Right lobe of liver (tissue), 6 donors: ENCODE data around the gene RASL11A. TPM values are rescaled to one million over a fixed set of nuclear protein-coding genes. Genes with fewer than 3 reads are reported as not detected.

Source experiments
- ATAC-seq, 4 donors: fragments of 200-7000 bp; cut with Tn5 transposase; one replicate each; pipeline ENCODE4 v1.9.1; 2020; ENCODE audit warnings: mild to moderate bottlenecking in 4 of 4, moderate library complexity in 4 of 4
- DNase-seq, 3 donors: peaks; one replicate each; pipeline ENCODE4 v3.0.0-alpha.2; 2020
- H3K27ac ChIP-seq, 3 donors: fragments of 200-600 bp; one replicate each; pipeline ENCODE4 v1.8.0; 2022
- H3K27me3 ChIP-seq, 2 donors: fragments of 200-600 bp; one replicate each; pipeline ENCODE4 v1.8.0; 2022
- H3K36me3 ChIP-seq, 4 donors: fragments of 200-600 bp; sonication (generic) in 1 of 4; one replicate each; pipeline versions ENCODE4 v1.5.1 to v1.8.0; 2017 to 2022; ENCODE audit warnings: control low read depth in 1 of 4
- H3K4me1 ChIP-seq, 4 donors: fragments of 200-600 bp; sonication (generic) in 1 of 4; one replicate each; pipeline versions ENCODE4 v1.5.1 to v1.8.0; 2017 to 2022; ENCODE audit warnings: control low read depth in 1 of 4
- H3K4me3 ChIP-seq, 3 donors: fragments of 200-600 bp; one replicate each; pipeline ENCODE4 v1.8.0; 2022
- H3K9me3 ChIP-seq, 4 donors: fragments of 200-600 bp; sonication (generic) in 1 of 4; one replicate each; pipeline versions ENCODE4 v1.5.1 to v1.8.0; 2017 to 2022; ENCODE audit warnings: control low read depth in 1 of 4
- POLR2A ChIP-seq: fragments of 450-650 bp; IDR thresholded peaks from one replicate; pipeline ENCODE4 v1.6.1; 2017; ENCODE audit warnings: antibody characterized with exemption, mild to moderate bottlenecking
- WGBS: methylation state at CpG from one replicate; pipeline ENCODE4 v1.1.6; 2018; ENCODE audit warnings: low coverage, low lambda C conversion rate; ENCODE audit not compliant: insufficient coverage; ENCODE audit errors: missing lambda C conversion rate; 5-methylcytosine and 5-hydroxymethylcytosine counted together
- intact Hi-C, 2 donors: fragments of 100-400 bp; cut with DNase I; formaldehyde crosslinking; loops; one replicate each; pipeline versions ENCODE4 v1.11.2 to v1.14.1; 2022
- total RNA-seq, 6 experiments: library from RNA; depleted of rRNA in 2 of 6; stranded (reverse); fragments of >200 nt in 2 of 6; fragmentation: NEBNext Ultra II Directional in 3 of 6; extraction: Animal tissue kit (Norgen Biotek cat#: 25700) in 3 of 6; gene quantifications; one replicate each; pipeline versions ENCODE4 v1.1.0 to v1.2.4, GENCODE V29; 2016 to 2023
- TF ChIP-seq, protein P1 (sequence below), 4 donors: fragments of 200-600 bp in 3 of 4; fragments of 450-650 bp in 1 of 4; IDR thresholded peaks; one replicate each; pipeline versions ENCODE4 v1.5.1 to v1.8.0; 2016 to 2022; ENCODE audit warnings: antibody characterized with exemption in 4 of 4, mild to moderate bottlenecking in 2 of 4
- donor health status: DM: no; HTN: yes; CAD: no.
- donor health status: DM: no; HTN: no; CAD: no.
- donor health status: DM: no; HTN: no; CAD: no.
- donor health status: DM: no; HTN: yes; CAD: no.
- donor health status: DM: no; HTN: yes; CAD: no.

RASL11A gene
- total RNA-seq, 6 experiments from 2014 or later, result 4.2 to 23.4 (median 6.1) TPM

DNA sequence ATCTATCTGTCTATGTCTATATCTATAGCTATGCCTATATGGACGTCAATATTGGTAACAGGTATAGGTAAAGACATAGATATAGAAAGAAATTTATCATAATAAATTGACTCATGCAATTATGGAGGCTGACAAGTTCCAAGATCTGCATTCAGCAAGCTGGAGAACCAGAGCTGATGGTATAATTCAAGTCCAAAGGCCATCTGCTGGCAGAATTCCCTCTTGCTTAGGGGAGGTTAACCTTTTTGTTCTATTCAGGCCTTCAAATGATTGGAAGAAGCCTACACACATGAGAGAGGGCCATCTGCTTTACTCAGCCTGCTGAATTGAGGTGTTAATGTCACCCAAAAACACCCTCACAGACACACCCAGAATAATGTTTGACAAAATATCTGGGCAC is 10.8 kb downstream of the RASL11A start:
- no peaks in the 10 kb centered on the region for H3K9me3 ChIP-seq
- no peak for DNase-seq
- TF ChIP-seq, protein P1, sequence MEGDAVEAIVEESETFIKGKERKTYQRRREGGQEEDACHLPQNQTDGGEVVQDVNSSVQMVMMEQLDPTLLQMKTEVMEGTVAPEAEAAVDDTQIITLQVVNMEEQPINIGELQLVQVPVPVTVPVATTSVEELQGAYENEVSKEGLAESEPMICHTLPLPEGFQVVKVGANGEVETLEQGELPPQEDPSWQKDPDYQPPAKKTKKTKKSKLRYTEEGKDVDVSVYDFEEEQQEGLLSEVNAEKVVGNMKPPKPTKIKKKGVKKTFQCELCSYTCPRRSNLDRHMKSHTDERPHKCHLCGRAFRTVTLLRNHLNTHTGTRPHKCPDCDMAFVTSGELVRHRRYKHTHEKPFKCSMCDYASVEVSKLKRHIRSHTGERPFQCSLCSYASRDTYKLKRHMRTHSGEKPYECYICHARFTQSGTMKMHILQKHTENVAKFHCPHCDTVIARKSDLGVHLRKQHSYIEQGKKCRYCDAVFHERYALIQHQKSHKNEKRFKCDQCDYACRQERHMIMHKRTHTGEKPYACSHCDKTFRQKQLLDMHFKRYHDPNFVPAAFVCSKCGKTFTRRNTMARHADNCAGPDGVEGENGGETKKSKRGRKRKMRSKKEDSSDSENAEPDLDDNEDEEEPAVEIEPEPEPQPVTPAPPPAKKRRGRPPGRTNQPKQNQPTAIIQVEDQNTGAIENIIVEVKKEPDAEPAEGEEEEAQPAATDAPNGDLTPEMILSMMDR (IDR thresholded peaks at IDR 0.05), result peak in 1 of 4 donors; percentile 13
- TF ChIP-seq POLR2A, result no peak
- H3K4me1 ChIP-seq, result no peaks in the 10 kb centered on the region
- H3K27ac ChIP-seq, result no peak overlapping the region
- no peaks in the 10 kb centered on the region for H3K36me3 ChIP-seq
- no peak overlapping the region for H3K4me3 ChIP-seq
- no peaks in the 10 kb centered on the region for H3K27me3 ChIP-seq
- WGBS, result 60% methylated on average over 1 of the region's 1 CpG
- intact Hi-C loops, result loop anchor here in 1 of 2 donors (10.0 kb wide), 1 partner anchor 73 kb away; no protein-coding TSS in a partner anchor
- ATAC-seq, result peak in 3 of 4 donors; percentile 13 to 64 (median 53)

DNA sequence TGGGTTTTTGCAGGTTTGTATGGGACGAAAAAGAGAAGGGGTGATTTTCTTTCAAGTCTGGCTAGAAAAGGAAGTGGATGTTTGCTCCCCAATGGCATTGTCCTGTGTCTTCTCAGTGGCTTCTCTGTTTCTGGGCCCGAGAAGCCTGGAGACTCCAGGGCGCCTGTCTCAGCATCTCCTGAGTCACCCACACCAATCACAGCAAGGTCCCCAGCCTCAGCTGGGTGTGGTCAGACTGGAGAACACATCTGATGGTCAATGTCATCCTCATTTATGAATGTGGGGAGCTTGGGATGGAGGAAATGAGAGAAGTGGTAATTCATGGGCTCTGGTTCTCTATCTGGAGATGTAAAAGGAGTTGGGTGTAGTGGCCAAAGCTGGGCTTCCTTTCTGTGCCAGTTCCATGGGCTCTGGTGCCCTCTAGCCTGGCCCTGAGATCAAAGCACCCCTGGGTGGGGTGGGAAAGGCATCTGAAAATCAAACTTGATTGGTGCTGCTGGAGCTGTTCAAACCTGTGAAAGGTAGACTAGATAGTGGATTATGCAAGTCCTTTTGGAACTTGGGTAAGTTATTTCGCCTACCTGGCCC is 13.4 kb downstream of the RASL11A start:
- TF ChIP-seq POLR2A, result no peak
- TF ChIP-seq, protein P1 (IDR thresholded peaks at IDR 0.05), result peak; percentile 20 to 52 (median 34)
- no peak overlapping the region for H3K27ac ChIP-seq
- WGBS, result 71% methylated on average over 4 of the region's 4 CpGs
- no peaks in the 10 kb centered on the region for H3K4me1 ChIP-seq
- intact Hi-C loops, result loop anchor here in 1 of 2 donors (10.0 kb wide), 1 partner anchor 71 kb away; no protein-coding TSS in a partner anchor
- no peaks in the 10 kb centered on the region for H3K9me3 ChIP-seq
- H3K4me3 ChIP-seq, result no peak overlapping the region
- peak; percentile 78 to 92 (median 84) for ATAC-seq
- H3K36me3 ChIP-seq, result no peaks in the 10 kb centered on the region
- DNase-seq, result peak in 1 of 3 donors; percentile 34
- no peaks in the 10 kb centered on the region for H3K27me3 ChIP-seq

DNA sequence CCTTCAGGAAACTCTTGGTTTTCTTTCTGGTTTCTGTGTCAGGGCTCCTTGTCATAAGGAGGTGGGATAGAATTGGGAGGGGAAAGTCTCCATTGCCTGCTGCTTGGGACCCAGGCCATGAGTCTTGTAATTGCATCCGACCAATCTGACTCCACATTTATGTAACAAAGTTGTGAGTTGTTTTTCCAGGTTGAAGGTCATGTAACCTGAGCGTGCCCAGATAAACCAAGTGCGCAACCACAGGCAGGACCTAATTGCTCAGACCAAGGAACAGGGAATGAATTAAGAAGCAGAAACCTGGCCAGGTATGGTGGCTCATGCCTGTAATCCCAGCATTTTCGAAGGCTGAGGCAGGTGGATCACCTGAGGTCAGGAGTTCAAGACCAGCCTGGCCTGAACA is 17.8 kb downstream of the RASL11A start:
- Histone ChIP-seq H3K36me3 (no peaks in the 10 kb centered on the region), H3K4me1 (no peaks in the 10 kb centered on the region), H3K27me3 (no peaks in the 10 kb centered on the region), H3K27ac (no peak overlapping the region), H3K9me3 (no peaks in the 10 kb centered on the region), H3K4me3 (no peak overlapping the region)
- DNase-seq (no peak), ATAC-seq (peak; percentile 57 to 73 (median 64))
- no peak for TF ChIP-seq POLR2A
- TF ChIP-seq, protein P1 (IDR thresholded peaks at IDR 0.05), result no peak
- WGBS, result 47% methylated on average over 4 of the region's 4 CpGs
- intact Hi-C loops, result loop anchor here in 1 of 2 donors (10.0 kb wide), 1 partner anchor 66 kb away; no protein-coding TSS in a partner anchor

DNA sequence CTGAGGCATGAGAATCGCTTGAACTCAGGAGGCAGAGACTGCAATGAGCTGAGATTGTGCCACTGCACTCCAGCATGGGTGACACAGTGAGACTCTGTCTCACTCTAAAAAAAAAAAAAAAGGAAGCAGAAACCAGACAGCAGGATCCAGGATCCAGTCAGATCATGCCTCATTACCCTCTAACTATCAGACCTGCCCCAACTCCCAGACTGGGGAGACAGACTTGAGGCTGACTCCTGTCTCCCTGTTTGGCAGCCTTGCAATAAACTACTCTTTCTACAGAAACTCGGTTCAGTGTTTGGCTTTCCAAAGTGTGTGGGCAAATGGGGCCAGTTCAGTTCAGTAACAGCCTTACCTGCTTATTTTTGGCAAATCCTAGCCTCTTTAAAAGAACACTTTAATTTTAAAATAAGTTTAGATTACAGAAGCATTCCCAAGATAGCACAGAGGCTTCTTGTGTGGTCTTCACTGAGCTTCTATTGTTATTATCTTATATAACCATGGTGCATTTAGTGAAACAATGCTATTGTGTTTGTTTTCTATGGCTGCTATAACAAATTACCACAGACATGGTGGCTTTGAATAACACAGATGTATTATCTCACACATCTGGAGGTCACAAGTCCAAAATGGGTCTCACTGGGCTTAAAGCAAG is 18.5 kb downstream of the RASL11A start:
- 48% methylated on average over 2 of the region's 2 CpGs for WGBS
- H3K9me3 ChIP-seq, result no peaks in the 10 kb centered on the region
- no peaks in the 10 kb centered on the region for H3K36me3 ChIP-seq
- ATAC-seq, result no peak
- H3K4me1 ChIP-seq, result no peaks in the 10 kb centered on the region
- intact Hi-C loops, result loop anchor here in 1 of 2 donors (10.0 kb wide), 1 partner anchor 66 kb away; no protein-coding TSS in a partner anchor
- H3K27me3 ChIP-seq, result no peaks in the 10 kb centered on the region
- no peak overlapping the region for H3K27ac ChIP-seq
- no peak overlapping the region for H3K4me3 ChIP-seq
- no peak for DNase-seq
- TF ChIP-seq POLR2A, result no peak
- TF ChIP-seq, protein P1 (IDR thresholded peaks at IDR 0.05), result no peak
